MM.1S (cell line): ENCODE results near the gene LNP1.

Experiments
- DNase-seq: peaks from one replicate; pipeline ENCODE4 v3.0.0-alpha.2; 2015
- H2AFZ ChIP-seq: fragments of 300-600 bp; sonication (generic); 2 replicates; pipeline ENCODE4 v1.6.0; 2016; ENCODE audit warnings: antibody characterized with exemption, low read length
- H3F3A ChIP-seq: fragments of 300-600 bp; sonication (generic); 2 replicates; pipeline ENCODE4 v1.6.1; 2016; ENCODE audit warnings: mild to moderate bottlenecking, antibody characterized with exemption, low read length, moderate library complexity, mixed read lengths; ENCODE audit not compliant: insufficient read depth
- H3K27ac ChIP-seq: fragments of 300-600 bp; sonication (generic); 2 replicates; pipeline ENCODE4 v1.5.1; 2016; ENCODE audit warnings: mild to moderate bottlenecking, low read length
- H3K27me3 ChIP-seq: fragments of 300-600 bp; sonication (generic); replicated peaks from 2 replicates; pipeline ENCODE4 v1.6.0; 2016; ENCODE audit warnings: low read length; ENCODE audit not compliant: insufficient read depth
- H3K36me3 ChIP-seq: fragments of 300-600 bp; sonication (generic); replicated peaks from 2 replicates; pipeline ENCODE4 v1.6.1; 2016; ENCODE audit warnings: mild to moderate bottlenecking, low read length, mixed read lengths; ENCODE audit not compliant: insufficient read depth
- H3K4me1 ChIP-seq: fragments of 300-600 bp; sonication (generic); 2 replicates; pipeline ENCODE4 v1.6.1; 2016; ENCODE audit warnings: low read length, mixed read lengths
- H3K4me2 ChIP-seq: fragments of 300-600 bp; sonication (generic); 2 replicates; pipeline ENCODE4 v1.6.0; 2016; ENCODE audit warnings: low read depth, low read length
- H3K4me3 ChIP-seq: fragments of 300-600 bp; sonication (generic); 2 replicates; pipeline ENCODE4 v1.5.1; 2016; ENCODE audit warnings: low read length, mixed read lengths
- H3K79me2 ChIP-seq: fragments of 300-600 bp; sonication (generic); 2 replicates; pipeline ENCODE4 v1.6.1; 2016; ENCODE audit warnings: mixed run types, low read length, mixed read lengths
- H3K9ac ChIP-seq: fragments of 300-600 bp; sonication (generic); 2 replicates; pipeline ENCODE4 v1.6.1; 2016; ENCODE audit warnings: low read length, mixed read lengths
- H3K9me2 ChIP-seq: fragments of 300-600 bp; sonication (generic); replicated peaks from 2 replicates; pipeline ENCODE4 v1.6.1; 2016; ENCODE audit warnings: mild to moderate bottlenecking, low read length, mixed read lengths; ENCODE audit not compliant: insufficient read depth
- H3K9me3 ChIP-seq: fragments of 300-600 bp; sonication (generic); replicated peaks from 2 replicates; pipeline ENCODE4 v1.6.1; 2016; ENCODE audit warnings: mild to moderate bottlenecking, low read length, mixed read lengths; ENCODE audit not compliant: insufficient read depth
- H4K20me1 ChIP-seq: fragments of 300-600 bp; sonication (generic); 2 replicates; pipeline ENCODE4 v1.6.1; 2016; ENCODE audit warnings: mild to moderate bottlenecking, low read length, moderate library complexity, mixed read lengths; ENCODE audit not compliant: insufficient read depth
- CTCF ChIP-seq: fragments of 300-600 bp; sonication (generic); IDR thresholded peaks from 2 replicates; pipeline ENCODE4 v1.5.1; 2016; ENCODE audit warnings: antibody characterized with exemption, low read length, mixed read lengths
- EZH2 ChIP-seq: fragments of 300-600 bp; sonication (generic); optimal IDR thresholded peaks from 2 replicates; pipeline ENCODE3; 2017; ENCODE audit warnings: low read depth, mild to moderate bottlenecking, antibody characterized with exemption, low read length, mixed read lengths
- EZH2phosphoT487 ChIP-seq: fragments of 300-600 bp; sonication (generic); IDR thresholded peaks from 2 replicates; pipeline ENCODE4 v1.6.1; 2018; ENCODE audit warnings: antibody characterized with exemption, low read length

Gene LNP1

GRCh38 chr3:100386437-100387074, 14.8 kb upstream of the LNP1 start:
- no peak overlapping the region for H3K4me3 ChIP-seq
- peaks cover 8% of the 10 kb centered on the region; the same call in 1 of the 2 replicates for H4K20me1 ChIP-seq
- no peak overlapping the region for H3K27ac ChIP-seq
- H3K9ac ChIP-seq = no peak overlapping the region
- H3K4me1 ChIP-seq = no peaks in the 10 kb centered on the region
- DNase-seq = no peak
- peaks cover 87% of the 10 kb centered on the region for H3K79me2 ChIP-seq
- H3K9me3 ChIP-seq = no peaks in the 10 kb centered on the region
- H3K36me3 ChIP-seq = peaks cover 8% of the 10 kb centered on the region; the same call in 1 of the 2 replicates
- no peaks in the 10 kb centered on the region; the same call in 1 of the 2 replicates for H3F3A ChIP-seq
- H3K4me2 ChIP-seq = no peak overlapping the region
- no peak for TF ChIP-seq EZH2phosphoT487
- no peak for TF ChIP-seq EZH2
- no peak for TF ChIP-seq CTCF
- no peaks in the 10 kb centered on the region for H3K27me3 ChIP-seq
- no peak overlapping the region for H2AFZ ChIP-seq
- H3K9me2 ChIP-seq = no peaks in the 10 kb centered on the region

GRCh38 chr3:100389025-100389424, 12.3 kb upstream of the LNP1 start:
- Histone ChIP-seq H3K9me2 (no peaks in the 10 kb centered on the region), H4K20me1 (peaks cover 19% of the 10 kb centered on the region; the same call in 1 of the 2 replicates), H3K27ac (no peak overlapping the region), H2AFZ (no peak overlapping the region), H3F3A (no peaks in the 10 kb centered on the region; the same call in 1 of the 2 replicates), H3K36me3 (peaks cover 8% of the 10 kb centered on the region; the same call in 1 of the 2 replicates), H3K9me3 (no peaks in the 10 kb centered on the region), H3K9ac (no peak overlapping the region), H3K4me1 (no peaks in the 10 kb centered on the region), H3K27me3 (no peaks in the 10 kb centered on the region), H3K4me3 (no peak overlapping the region), H3K79me2 (peaks cover 97% of the 10 kb centered on the region), H3K4me2 (no peak overlapping the region)
- no peak for DNase-seq
- TF ChIP-seq CTCF (no peak), EZH2 (no peak), EZH2phosphoT487 (no peak)

- no peak for DNase-seq
- H3K4me3 ChIP-seq = no peak overlapping the region
- H3K9me3 ChIP-seq = no peaks in the 10 kb centered on the region
- H3K79me2 ChIP-seq = peaks cover 100% of the 10 kb centered on the region
- no peak overlapping the region for H3K27ac ChIP-seq
- H3K4me1 ChIP-seq = peaks cover 4% of the 10 kb centered on the region
- no peaks in the 10 kb centered on the region for H3F3A ChIP-seq
- TF ChIP-seq EZH2phosphoT487 (no peak), CTCF (no peak), EZH2 (no peak)
- H2AFZ ChIP-seq = no peak overlapping the region
- H3K9ac ChIP-seq = no peak overlapping the region
- H3K9me2 ChIP-seq = no peaks in the 10 kb centered on the region
- H3K36me3 ChIP-seq = no peaks in the 10 kb centered on the region; the same call in 1 of the 2 replicates
- peaks cover 21% of the 10 kb centered on the region; the same call in 1 of the 2 replicates for H4K20me1 ChIP-seq
- no peak overlapping the region for H3K4me2 ChIP-seq
- H3K27me3 ChIP-seq = no peaks in the 10 kb centered on the region
These were observed 5.5 kb upstream of the LNP1 start for GRCh38 chr3:100395679-100396431.
